ENCODE results near the gene LIMK2.
"Not testable (repeated sequence)": the region's sequence is repeated elsewhere in the genome, so short reads cannot be mapped to it uniquely, and the experiment has no call there.

Gene LIMK2

DNA sequence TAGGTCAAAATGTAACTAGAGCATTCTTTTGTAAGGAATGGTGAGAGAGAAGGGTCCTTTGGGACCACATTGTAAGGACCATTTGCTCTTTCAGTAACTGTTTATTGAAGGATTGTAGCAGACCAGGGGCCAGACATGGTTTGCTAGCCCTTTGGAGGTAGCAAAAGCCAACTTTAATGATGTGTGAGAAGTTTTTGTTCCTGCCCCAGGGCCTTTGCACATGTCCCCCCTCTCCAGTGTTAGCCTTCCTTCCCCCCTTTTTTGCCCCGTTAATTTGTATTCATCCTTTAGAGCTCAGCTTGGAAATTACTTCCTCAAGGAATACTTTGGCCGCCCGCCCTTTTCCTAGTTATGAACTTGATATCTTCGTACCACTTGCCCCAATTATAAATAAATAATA, 9.0 kb downstream of the LIMK2 start:
- TF ChIP-seq, protein P1, sequence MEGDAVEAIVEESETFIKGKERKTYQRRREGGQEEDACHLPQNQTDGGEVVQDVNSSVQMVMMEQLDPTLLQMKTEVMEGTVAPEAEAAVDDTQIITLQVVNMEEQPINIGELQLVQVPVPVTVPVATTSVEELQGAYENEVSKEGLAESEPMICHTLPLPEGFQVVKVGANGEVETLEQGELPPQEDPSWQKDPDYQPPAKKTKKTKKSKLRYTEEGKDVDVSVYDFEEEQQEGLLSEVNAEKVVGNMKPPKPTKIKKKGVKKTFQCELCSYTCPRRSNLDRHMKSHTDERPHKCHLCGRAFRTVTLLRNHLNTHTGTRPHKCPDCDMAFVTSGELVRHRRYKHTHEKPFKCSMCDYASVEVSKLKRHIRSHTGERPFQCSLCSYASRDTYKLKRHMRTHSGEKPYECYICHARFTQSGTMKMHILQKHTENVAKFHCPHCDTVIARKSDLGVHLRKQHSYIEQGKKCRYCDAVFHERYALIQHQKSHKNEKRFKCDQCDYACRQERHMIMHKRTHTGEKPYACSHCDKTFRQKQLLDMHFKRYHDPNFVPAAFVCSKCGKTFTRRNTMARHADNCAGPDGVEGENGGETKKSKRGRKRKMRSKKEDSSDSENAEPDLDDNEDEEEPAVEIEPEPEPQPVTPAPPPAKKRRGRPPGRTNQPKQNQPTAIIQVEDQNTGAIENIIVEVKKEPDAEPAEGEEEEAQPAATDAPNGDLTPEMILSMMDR (IDR thresholded peaks at IDR 0.05; ENCODE audit: insufficient read depth, low read depth, low read length, missing control alignments), result no peak
- no peak overlapping the region for H3K4me3 ChIP-seq (ENCODE audit: low read length)
- DNase-seq (ENCODE audit: low read depth), result no peak

DNA sequence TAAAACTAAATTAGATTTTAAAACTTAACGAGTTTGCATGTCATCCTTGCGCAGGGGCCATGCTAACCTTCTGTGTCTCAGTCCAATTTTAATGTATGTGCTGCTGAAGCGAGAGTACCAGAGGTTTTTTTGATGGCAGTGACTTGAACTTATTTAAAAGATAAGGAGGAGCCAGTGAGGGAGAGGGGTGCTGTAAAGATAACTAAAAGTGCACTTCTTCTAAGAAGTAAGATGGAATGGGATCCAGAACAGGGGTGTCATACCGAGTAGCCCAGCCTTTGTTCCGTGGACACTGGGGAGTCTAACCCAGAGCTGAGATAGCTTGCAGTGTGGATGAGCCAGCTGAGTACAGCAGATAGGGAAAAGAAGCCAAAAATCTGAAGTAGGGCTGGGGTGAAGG, 10.6 kb downstream of the LIMK2 start:
- TF ChIP-seq, protein P1 (IDR thresholded peaks at IDR 0.05; ENCODE audit: insufficient read depth, low read depth, low read length, missing control alignments), result no peak
- H3K4me3 ChIP-seq (ENCODE audit: low read length), result no peak overlapping the region
- DNase-seq (ENCODE audit: low read depth), result no peak

DNA sequence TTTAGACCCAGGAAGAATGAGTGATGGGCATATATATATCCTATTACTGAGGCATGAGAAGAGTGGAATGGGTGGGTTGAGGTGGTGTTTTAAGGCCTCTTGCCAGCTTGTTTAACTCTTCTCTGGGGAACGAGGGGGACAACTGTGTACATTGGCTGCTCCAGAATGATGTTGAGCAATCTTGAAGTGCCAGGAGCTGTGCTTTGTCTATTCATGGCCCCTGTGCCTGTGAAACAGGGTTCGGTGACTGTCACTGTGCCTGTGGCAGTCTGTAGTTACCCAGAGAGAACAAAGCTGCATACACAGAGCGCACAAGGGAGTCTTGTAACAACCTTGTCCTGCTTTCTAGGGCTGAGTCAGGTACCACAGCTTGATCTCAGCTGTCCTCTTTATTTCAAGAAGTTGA, 11.7 kb downstream of the LIMK2 start:
- TF ChIP-seq, protein P1 (IDR thresholded peaks at IDR 0.05; ENCODE audit: insufficient read depth, low read depth, low read length, missing control alignments), result no peak
- H3K4me3 ChIP-seq (ENCODE audit: low read length), result no peak overlapping the region
- DNase-seq (ENCODE audit: low read depth), result no peak

DNA sequence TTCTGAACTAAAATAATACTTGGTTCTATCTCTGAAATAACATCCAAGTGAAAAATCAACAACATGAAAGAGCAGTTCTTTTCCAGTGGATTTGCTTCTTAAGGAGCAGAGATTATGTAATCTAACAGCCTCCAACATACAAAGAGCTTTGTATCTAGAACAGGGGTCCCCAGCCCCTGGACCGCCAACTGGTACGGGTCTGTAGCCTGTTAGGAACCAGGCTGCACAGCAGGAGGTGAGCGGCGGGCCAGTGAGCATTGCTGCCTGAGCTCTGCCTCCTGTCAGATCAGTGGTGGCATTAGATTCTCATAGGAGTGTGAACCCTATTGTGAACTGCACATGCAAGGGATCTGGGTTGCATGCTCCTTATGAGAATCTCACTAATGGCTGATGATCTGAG, 12.6 kb downstream of the LIMK2 start:
- DNase-seq (ENCODE audit: low read depth); H3K4me3 ChIP-seq (ENCODE audit: low read length): not testable (repeated sequence)

DNA sequence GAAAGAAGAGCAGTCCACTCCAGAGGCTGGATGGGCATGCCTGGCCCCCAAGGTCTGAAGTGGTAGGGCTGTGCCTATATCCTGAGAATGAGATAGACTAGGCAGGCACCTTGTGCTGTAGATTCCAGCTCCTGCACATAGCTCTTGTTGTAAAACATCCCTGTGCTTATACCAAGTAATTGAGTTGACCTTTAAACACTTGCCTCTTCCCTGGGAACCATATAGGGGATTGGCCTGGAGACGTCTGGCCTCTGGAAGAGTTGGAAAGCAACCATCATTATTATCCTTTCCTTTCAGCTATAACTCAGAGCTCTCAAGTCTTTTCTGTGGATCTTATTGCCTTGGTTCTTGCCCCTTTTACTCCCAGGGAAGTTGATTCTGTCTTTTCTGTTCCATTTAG, 15.1 kb downstream of the LIMK2 start:
- TF ChIP-seq, protein P1 (IDR thresholded peaks at IDR 0.05; ENCODE audit: insufficient read depth, low read depth, low read length, missing control alignments), result no peak
- H3K4me3 ChIP-seq (ENCODE audit: low read length), result no peak overlapping the region
- DNase-seq (ENCODE audit: low read depth), result no peak

DNA sequence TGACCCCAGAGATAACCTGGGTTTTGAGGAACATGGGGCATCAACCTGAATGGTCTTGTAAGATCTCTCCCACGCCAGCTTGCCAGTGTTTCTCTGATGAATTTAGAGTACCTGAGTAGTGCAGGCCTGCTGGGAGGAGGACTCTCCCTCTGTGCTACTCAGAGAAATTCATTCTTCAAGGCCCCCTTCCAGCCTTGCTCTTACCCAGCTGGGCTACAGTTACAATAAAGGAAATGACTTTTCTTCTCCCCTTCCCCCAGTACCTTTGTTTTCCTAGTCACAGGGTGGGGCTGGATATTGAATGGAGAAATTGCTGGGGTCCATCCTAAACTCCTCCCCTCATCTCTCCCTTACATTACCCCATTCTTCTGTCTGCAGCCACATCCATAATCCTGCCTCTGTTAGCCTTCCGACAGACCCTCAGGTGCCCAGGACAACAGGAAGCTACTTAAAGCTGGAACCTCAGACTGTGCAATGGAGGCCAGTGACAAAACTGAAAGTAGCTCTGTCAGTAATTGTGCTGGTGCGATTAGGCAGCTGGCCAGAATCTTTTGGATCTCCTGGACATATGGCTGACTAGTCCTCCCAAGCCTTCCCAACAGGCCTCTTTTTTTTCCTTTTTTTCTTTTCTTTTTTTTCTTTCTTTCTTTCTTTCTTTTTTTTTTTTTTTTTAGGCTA, 17.4 kb downstream of the LIMK2 start:
- TF ChIP-seq, protein P1 (IDR thresholded peaks at IDR 0.05; ENCODE audit: insufficient read depth, low read depth, low read length, missing control alignments), result no peak
- H3K4me3 ChIP-seq (ENCODE audit: low read length), result no peak overlapping the region
- no peak for DNase-seq (ENCODE audit: low read depth)

DNA sequence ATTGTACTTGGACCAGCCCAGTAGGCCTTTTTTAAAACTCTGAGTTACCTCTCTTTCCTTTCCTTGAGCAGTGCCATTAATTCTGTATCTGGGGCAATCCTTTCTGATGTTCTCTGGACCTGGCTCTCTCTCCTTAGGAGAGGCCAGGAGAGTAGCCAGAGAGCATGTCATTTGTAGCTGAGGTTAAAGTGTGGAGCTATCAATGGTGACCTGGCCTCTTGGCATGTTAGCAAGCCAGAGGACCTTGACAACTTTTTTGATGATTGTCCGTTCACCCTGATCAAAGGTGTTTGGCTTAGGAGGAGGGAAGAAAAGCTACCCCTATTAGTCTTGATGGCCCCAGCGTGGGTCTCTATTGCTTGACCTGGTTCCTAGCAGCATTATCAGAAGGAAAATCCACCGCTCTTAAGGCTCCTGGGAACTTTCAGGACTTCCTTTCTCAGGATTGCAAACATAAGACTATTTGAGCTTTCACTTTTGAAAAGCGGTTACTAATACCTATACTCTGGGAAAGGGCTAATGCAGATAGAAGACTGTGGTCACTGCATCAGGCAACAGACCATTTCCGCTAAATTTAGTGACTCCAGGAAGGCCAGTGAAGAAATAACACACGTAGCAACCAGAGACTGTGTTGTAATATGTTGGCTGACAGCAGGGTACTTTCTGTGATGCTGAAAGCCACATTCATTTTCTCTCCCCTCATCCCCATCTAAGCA, 18.2 kb downstream of the LIMK2 start:
- no peak for DNase-seq (ENCODE audit: low read depth)
- TF ChIP-seq, protein P1 (IDR thresholded peaks at IDR 0.05; ENCODE audit: insufficient read depth, low read depth, low read length, missing control alignments), result no peak
- H3K4me3 ChIP-seq (ENCODE audit: low read length), result no peak overlapping the region
